Measurements from ENCODE around the gene CAPRIN2.

Gene CAPRIN2

GRCh38 chr12:30701056-30701455 lies 53.7 kb downstream of the CAPRIN2 start:
- DNase-seq (ENCODE audit: low read depth in 2 of 2) = no peak

GRCh38 chr12:30700216-30700900 lies 54.4 kb downstream of the CAPRIN2 start:
- no peak for DNase-seq (ENCODE audit: low read depth in 2 of 2)

- DNase-seq (ENCODE audit: low read depth in 2 of 2) = no peak
Measured at GRCh38 chr12:30698346-30698745, 56.4 kb downstream of the CAPRIN2 start.

- no peak for DNase-seq (ENCODE audit: low read depth in 2 of 2)
Measured at GRCh38 chr12:30696943-30697342, 57.8 kb downstream of the CAPRIN2 start.

GRCh38 chr12:30696486-30696885 lies 58.3 kb downstream of the CAPRIN2 start:
- no peak for DNase-seq (ENCODE audit: low read depth in 2 of 2)

- no peak for DNase-seq (ENCODE audit: low read depth in 2 of 2)
Measured at GRCh38 chr12:30696103-30696408, 58.7 kb downstream of the CAPRIN2 start.

GRCh38 chr12:30695199-30696102 lies 59.3 kb downstream of the CAPRIN2 start, which contains the start of gene IPO8:
Gene IPO8 (minus strand): TSS chr12:30695869. CDS start chr12:30695647, 222 bp downstream.
- peak; percentile 49 to 66 for DNase-seq (ENCODE audit: low read depth in 2 of 2)

- DNase-seq (ENCODE audit: low read depth in 2 of 2) = no peak
Measured at GRCh38 chr12:30694412-30695198, 60.1 kb downstream of the CAPRIN2 start.

GRCh38 chr12:30692470-30692869 lies 62.3 kb downstream of the CAPRIN2 start:
- DNase-seq (ENCODE audit: low read depth in 2 of 2) = no peak

- DNase-seq (ENCODE audit: low read depth in 2 of 2) = no peak
Measured at GRCh38 chr12:30691122-30691879, 63.5 kb downstream of the CAPRIN2 start.

GRCh38 chr12:30687265-30687986 lies 67.3 kb downstream of the CAPRIN2 start:
- no peak for DNase-seq (ENCODE audit: low read depth in 2 of 2)

GRCh38 chr12:30679241-30679640 lies 75.5 kb downstream of the CAPRIN2 start:
- no peak for DNase-seq (ENCODE audit: low read depth in 2 of 2)

GRCh38 chr12:30678221-30678620 lies 76.5 kb downstream of the CAPRIN2 start:
- DNase-seq (ENCODE audit: low read depth in 2 of 2) = no peak

- no peak for DNase-seq (ENCODE audit: low read depth in 2 of 2)
Measured at GRCh38 chr12:30661210-30661609, 93.5 kb downstream of the CAPRIN2 start.
